GM23338 (cell line): ENCODE measurements around the gene PHKA2. TPM values are rescaled to one million over a fixed set of nuclear protein-coding genes. Genes with fewer than 3 reads are reported as not detected.
A peak's percentile ranks its signal among the peaks of the same experiment; 100 is the strongest.

Experiments
- ATAC-seq: fragments of 200-7000 bp; cut with Tn5 transposase; 3 replicates; pipeline ENCODE4 v1.9.1; 2020
- DNase-seq: peaks from one replicate; pipeline ENCODE4 v3.0.0-alpha.2; 2015; ENCODE audit warnings: low spot score
- H2AFZ ChIP-seq: fragments of 200-600 bp; sonication (generic); 2 replicates; pipeline ENCODE4 v1.8.0; 2016; ENCODE audit warnings: antibody characterized with exemption, mild to moderate bottlenecking, moderate library complexity
- H3F3A ChIP-seq: fragments of 200-600 bp; sonication (generic); replicated peaks from 2 replicates; pipeline ENCODE4 v1.8.0; 2017; ENCODE audit warnings: antibody characterized with exemption, mixed run types, low read depth
- H3K27ac ChIP-seq: fragments of 200-600 bp; sonication (generic); 2 replicates; pipeline ENCODE4 v1.6.1; 2016; ENCODE audit warnings: low read depth
- H3K27me3 ChIP-seq: fragments of 200-600 bp; sonication (generic); 2 replicates; pipeline ENCODE4 v1.8.0; 2016; ENCODE audit warnings: mild to moderate bottlenecking, mixed run types, moderate library complexity; ENCODE audit not compliant: insufficient read depth
- H3K36me3 ChIP-seq: fragments of 200-600 bp; sonication (generic); 2 replicates; pipeline ENCODE4 v1.8.0; 2016; ENCODE audit warnings: mild to moderate bottlenecking; ENCODE audit not compliant: insufficient read depth
- H3K4me1 ChIP-seq: fragments of 200-600 bp; sonication (generic); 2 replicates; pipeline ENCODE4 v1.8.0; 2016; ENCODE audit warnings: mild to moderate bottlenecking, moderate library complexity; ENCODE audit not compliant: insufficient read depth
- H3K4me2 ChIP-seq: fragments of 200-600 bp; sonication (generic); 2 replicates; pipeline ENCODE4 v1.7.1; 2017; ENCODE audit warnings: mixed run types
- H3K4me3 ChIP-seq: fragments of 200-600 bp; sonication (generic); 2 replicates; pipeline ENCODE4 v1.6.1; 2016; ENCODE audit warnings: mixed run types
- H3K79me2 ChIP-seq: fragments of 200-600 bp; sonication (generic); replicated peaks from 2 replicates; pipeline ENCODE4 v1.8.0; 2017; ENCODE audit warnings: mild to moderate bottlenecking; ENCODE audit not compliant: insufficient read depth
- H3K9me2 ChIP-seq: fragments of 200-600 bp; sonication (generic); 2 replicates; pipeline ENCODE4 v1.8.0; 2017; ENCODE audit not compliant: insufficient read depth
- H4K20me1 ChIP-seq: fragments of 200-600 bp; sonication (generic); replicated peaks from 2 replicates; pipeline ENCODE4 v1.8.0; 2017; ENCODE audit warnings: mild to moderate bottlenecking; ENCODE audit not compliant: insufficient read depth
- H3K27ac Mint-ChIP-seq: 2 replicates; pipeline ENCODE4 v1.8.0; 2020; ENCODE audit warnings: inconsistent platforms, mild to moderate bottlenecking, moderate library complexity, mixed read lengths
- H3K27me3 Mint-ChIP-seq: 3 replicates; pipeline ENCODE4 v1.8.0; 2022; ENCODE audit warnings: low read depth, mild to moderate bottlenecking, moderate library complexity, mixed read lengths, inconsistent platforms; ENCODE audit not compliant: insufficient read depth, poor library complexity
- H3K36me3 Mint-ChIP-seq: 3 replicates; pipeline ENCODE4 v1.8.0; 2021; ENCODE audit warnings: low read depth, mild to moderate bottlenecking, inconsistent platforms, moderate library complexity, mixed read lengths
- H3K4me1 Mint-ChIP-seq: 3 replicates; pipeline ENCODE4 v1.8.0; 2020; ENCODE audit warnings: mild to moderate bottlenecking, inconsistent platforms, mixed read lengths
- H3K4me3 Mint-ChIP-seq: 3 replicates; pipeline ENCODE4 v1.8.0; 2021; ENCODE audit warnings: moderate library complexity, mild to moderate bottlenecking, inconsistent platforms, mixed read lengths
- H3K9me3 Mint-ChIP-seq: 3 replicates; pipeline ENCODE4 v1.8.0; 2020; ENCODE audit warnings: moderate library complexity, mild to moderate bottlenecking, inconsistent platforms, mixed read lengths
- CREB1 ChIP-seq: fragments of 250-450 bp; sonication (Bioruptor Pico); IDR thresholded peaks from 2 replicates; pipeline ENCODE4 v1.5.0; 2020; ENCODE audit warnings: low read depth, mild to moderate bottlenecking, moderate library complexity
- CTCF ChIP-seq, 2 experiments: fragments of 200-600 bp in 1 of 2; sonication (generic) in 1 of 2; conservative IDR thresholded peaks; 2 replicates each; pipeline versions ENCODE4 v1.5.1 to v1.6.1; 2016 to 2017; ENCODE audit warnings: antibody characterized with exemption in 2 of 2, low read depth in 2 of 2, mild to moderate bottlenecking in 2 of 2, moderate library complexity in 1 of 2
- EZH2 ChIP-seq: fragments of 200-600 bp; sonication (generic); IDR thresholded peaks from one replicate; pipeline ENCODE4 v1.8.0; 2017; ENCODE audit warnings: antibody characterized with exemption, mild to moderate bottlenecking, low read depth; ENCODE audit not compliant: unreplicated experiment
- EZH2phosphoT487 ChIP-seq: fragments of 200-600 bp; sonication (generic); IDR thresholded peaks from one replicate; pipeline ENCODE4 v1.8.1; 2018; ENCODE audit warnings: antibody characterized with exemption; ENCODE audit not compliant: unreplicated experiment
- JUNB ChIP-seq: IDR thresholded peaks from one replicate; pipeline ENCODE4 v1.6.1; 2016; ENCODE audit warnings: antibody characterized with exemption; ENCODE audit not compliant: unreplicated experiment
- NANOG ChIP-seq: IDR thresholded peaks from 2 replicates; pipeline ENCODE4 v1.6.1; 2016; ENCODE audit warnings: antibody characterized with exemption, borderline replicate concordance
- POLR2AphosphoS5 ChIP-seq: IDR thresholded peaks from 2 replicates; pipeline ENCODE4 v1.6.1; 2016; ENCODE audit warnings: antibody characterized with exemption, low read depth
- REST ChIP-seq: IDR thresholded peaks from one replicate; pipeline ENCODE4 v1.6.1; 2018; ENCODE audit warnings: antibody characterized with exemption; ENCODE audit not compliant: unreplicated experiment
- STAT1 ChIP-seq: IDR thresholded peaks from one replicate; pipeline ENCODE4 v1.6.1; 2016; ENCODE audit warnings: antibody characterized with exemption; ENCODE audit not compliant: unreplicated experiment
- ZNF114 ChIP-seq: fragments of 250-450 bp; sonication (Bioruptor Pico); IDR thresholded peaks from 2 replicates; pipeline ENCODE4 v1.5.0; 2020; ENCODE audit warnings: mild to moderate bottlenecking, moderate library complexity
- ZNF462 ChIP-seq: fragments of 250-450 bp; sonication (Bioruptor Pico); IDR thresholded peaks from 2 replicates; pipeline ENCODE4 v1.5.0; 2020; ENCODE audit warnings: mild to moderate bottlenecking, moderate library complexity
- polyA plus RNA-seq: library from polyadenylated mRNA; unstranded; fragments of >200 nt; fragmentation: Nextera tagmentation; extraction: Ambion mirVana; gene quantifications from 2 replicates; pipeline ENCODE4 v1.2.1, GENCODE V29; 2016
- total RNA-seq: library from RNA; depleted of rRNA; stranded (reverse); fragments of >200 nt; shearing (Covaris generic); gene quantifications from 2 replicates; pipeline ENCODE4 v1.2.3, GENCODE V29; 2014

The PHKA2 gene
- total and polyA plus RNA-seq, 2 experiments from 2014 or later: 8.0 to 23.9 TPM

GRCh38 chrX:18970465-18970864 lies 13.4 kb downstream of the PHKA2 start (continued):
- TF ChIP-seq REST (no peak), POLR2AphosphoS5 (no peak), EZH2phosphoT487 (no peak), NANOG (no peak), CREB1 (no peak)

- H3K4me3 Mint-ChIP-seq: no peak overlapping the region
- no peaks in the 10 kb centered on the region for H3K9me2 ChIP-seq
- no peaks in the 10 kb centered on the region; the same call in 1 of the 2 replicates for H3K79me2 ChIP-seq
- no peak overlapping the region for H2AFZ ChIP-seq
- H3K36me3 ChIP-seq: no peaks in the 10 kb centered on the region
- H3K27ac ChIP-seq: no peak overlapping the region
- H3K4me1 ChIP-seq: no peaks in the 10 kb centered on the region
- H4K20me1 ChIP-seq: no peaks in the 10 kb centered on the region
- ATAC-seq (no peak), DNase-seq (no peak)
- peaks cover 4% of the 10 kb centered on the region; the same call in 2 of the 3 replicates for H3K4me1 Mint-ChIP-seq
- H3K4me3 ChIP-seq: no peak overlapping the region
- peak overlapping the region; percentile 21; the same call in 1 of the 2 replicates for H3K27ac Mint-ChIP-seq
- no peaks in the 10 kb centered on the region for H3K27me3 Mint-ChIP-seq
- H3K9me3 Mint-ChIP-seq: no peaks in the 10 kb centered on the region
- H3K4me2 ChIP-seq: no peak overlapping the region
- no peaks in the 10 kb centered on the region for H3K27me3 ChIP-seq
- no peaks in the 10 kb centered on the region for H3F3A ChIP-seq
- no peaks in the 10 kb centered on the region for H3K36me3 Mint-ChIP-seq
- TF ChIP-seq REST (no peak), CTCF (conservative IDR thresholded peaks at IDR 0.05; ENCODE audit: low read depth in 2 of 2) (no peak), EZH2 (no peak), JUNB (no peak), STAT1 (no peak), ZNF114 (CRISPR knock-in tag) (no peak), ZNF462 (CRISPR knock-in tag) (no peak)
Observed at GRCh38 chrX:18966624-18967023, 17.3 kb downstream of the PHKA2 start.
